IMR-90 (cell line): ENCODE data around the gene TYMS. TPM values are rescaled to one million over a fixed set of nuclear protein-coding genes. Genes with fewer than 3 reads are reported as not detected.

Experiments
- ATAC-seq: fragments of 200-7000 bp; cut with Tn5 transposase; 2 replicates; pipeline ENCODE4 v1.9.1; 2020; ENCODE audit warnings: low read depth, mild to moderate bottlenecking, moderate library complexity
- BruUV-seq: library from RNA; stranded (reverse); fragments of 400-500 nt; replicated peaks from 2 replicates; lab custom pipeline; 2021; lab: Mats Ljungman, UMichigan
- CTCF ChIA-PET: fragments of 300-600 bp; formaldehyde crosslinking; extraction: SDS; loops from one replicate; lab custom pipeline; 2021; ENCODE audit warnings: antibody characterized with exemption; lab: Yijun Ruan, JAX
- POLR2A ChIA-PET: fragments of 300-600 bp; sonication (Branson Sonifier 250); formaldehyde crosslinking; loops from one replicate; lab custom pipeline; 2022; ENCODE audit warnings: antibody characterized with exemption; ENCODE audit not compliant: unreplicated experiment; lab: Charles Lee
- DNase-seq: peaks from one replicate; pipeline ENCODE4 v3.0.0; 2013
- H2AFZ ChIP-seq: replicated peaks from 2 replicates; pipeline ENCODE3; 2013; ENCODE audit warnings: low read length, mild to moderate bottlenecking; ENCODE audit not compliant: poor library complexity
- H2AK5ac ChIP-seq: 2 replicates; pipeline ENCODE4 v1.6.1; 2013; ENCODE audit warnings: low read depth, low read length, inconsistent platforms
- H2AK9ac ChIP-seq: replicated peaks from 2 replicates; pipeline ENCODE3; 2013; ENCODE audit warnings: mild to moderate bottlenecking, low read depth, low read length, moderate library complexity; ENCODE audit not compliant: poor library complexity
- H2BK120ac ChIP-seq: 2 replicates; pipeline ENCODE4 v1.6.1; 2013; ENCODE audit warnings: low read depth, low read length, inconsistent platforms
- H2BK15ac ChIP-seq: 3 replicates; pipeline ENCODE4 v1.6.1; 2013; ENCODE audit warnings: low read depth, low read length, inconsistent platforms
- H2BK20ac ChIP-seq: 2 replicates; pipeline ENCODE4 v1.6.1; 2013; ENCODE audit warnings: low read depth, mild to moderate bottlenecking, inconsistent platforms, low read length, moderate library complexity
- H2BK5ac ChIP-seq: 2 replicates; pipeline ENCODE4 v1.6.1; 2013; ENCODE audit warnings: mild to moderate bottlenecking, low read depth, low read length, inconsistent platforms; ENCODE audit not compliant: poor library complexity, severe bottlenecking
- H3K14ac ChIP-seq: replicated peaks from 2 replicates; pipeline ENCODE4 v1.6.1; 2013; ENCODE audit warnings: low read depth, low read length, inconsistent platforms
- H3K18ac ChIP-seq: 2 replicates; pipeline ENCODE4 v1.6.1; 2013; ENCODE audit warnings: low read depth, low read length, control low read depth
- H3K23ac ChIP-seq: 2 replicates; pipeline ENCODE4 v1.6.1; 2013; ENCODE audit warnings: low read depth, low read length, inconsistent platforms
- H3K27ac ChIP-seq: 2 replicates; pipeline ENCODE4 v1.5.1; 2013; ENCODE audit warnings: mild to moderate bottlenecking, control low read depth, low read length; ENCODE audit not compliant: insufficient read depth
- H3K27me3 ChIP-seq: 2 replicates; pipeline ENCODE4 v1.6.1; 2013; ENCODE audit warnings: low read length; ENCODE audit not compliant: control insufficient read depth, insufficient read depth
- H3K36me3 ChIP-seq: 2 replicates; pipeline ENCODE4 v1.6.1; 2013; ENCODE audit warnings: low read length, mixed read lengths; ENCODE audit not compliant: control insufficient read depth, insufficient read depth
- H3K4ac ChIP-seq: 2 replicates; pipeline ENCODE4 v1.6.1; 2013; ENCODE audit warnings: low read depth, low read length, inconsistent platforms
- H3K4me1 ChIP-seq: 2 replicates; pipeline ENCODE4 v1.6.1; 2013; ENCODE audit warnings: low read length, mixed read lengths; ENCODE audit not compliant: control insufficient read depth, insufficient read depth
- H3K4me2 ChIP-seq: 2 replicates; pipeline ENCODE4 v1.6.1; 2013; ENCODE audit warnings: low read depth, mild to moderate bottlenecking, control low read depth, low read length, moderate library complexity
- H3K4me3 ChIP-seq: 2 replicates; pipeline ENCODE4 v1.5.1; 2013; ENCODE audit warnings: low read depth, mild to moderate bottlenecking, control low read depth, low read length, moderate library complexity; ENCODE audit not compliant: insufficient read depth
- H3K56ac ChIP-seq: 2 replicates; pipeline ENCODE4 v1.6.1; 2013; ENCODE audit warnings: low read length, inconsistent platforms; ENCODE audit not compliant: insufficient read depth; ENCODE audit errors: extremely low read depth
- H3K79me1 ChIP-seq, 2 experiments: 2 replicates each; pipeline ENCODE4 v1.6.1; 2013; ENCODE audit warnings: low read length in 2 of 2, inconsistent platforms in 1 of 2, low read depth in 1 of 2
- H3K9ac ChIP-seq: 2 replicates; pipeline ENCODE4 v1.6.1; 2013; ENCODE audit warnings: low read depth, low read length, control low read depth
- H3K9me1 ChIP-seq: 2 replicates; pipeline ENCODE4 v1.6.1; 2013; ENCODE audit warnings: low read length, inconsistent platforms; ENCODE audit not compliant: insufficient read depth
- H3K9me3 ChIP-seq: 2 replicates; pipeline ENCODE4 v1.6.1; 2013; ENCODE audit warnings: low read length; ENCODE audit not compliant: control insufficient read depth, insufficient read depth
- H4K20me1 ChIP-seq: 2 replicates; pipeline ENCODE4 v1.6.1; 2013; ENCODE audit warnings: low read length, inconsistent platforms; ENCODE audit not compliant: insufficient read depth
- H4K5ac ChIP-seq: 2 replicates; pipeline ENCODE4 v1.6.1; 2013; ENCODE audit warnings: mild to moderate bottlenecking, low read depth, low read length, control low read depth
- H4K8ac ChIP-seq, 2 experiments: 2 replicates each; pipeline ENCODE4 v1.6.1; 2013; ENCODE audit warnings: low read depth in 2 of 2, low read length in 2 of 2, control low read depth in 1 of 2, inconsistent platforms in 1 of 2
- H4K91ac ChIP-seq: 2 replicates; pipeline ENCODE4 v1.6.1; 2013; ENCODE audit warnings: low read depth, low read length, inconsistent platforms; ENCODE audit not compliant: insufficient read depth
- CEBPB ChIP-seq: IDR thresholded peaks from 2 replicates; pipeline ENCODE4 v1.6.1; 2012; ENCODE audit warnings: low read depth, low read length, improper control_type of control experiment
- CHD1 ChIP-seq: IDR thresholded peaks from 2 replicates; pipeline ENCODE4 v1.6.1; 2012; ENCODE audit warnings: low read depth, low read length, improper control_type of control experiment
- FOS ChIP-seq: fragments of 150-350 bp; IDR thresholded peaks from 2 replicates; pipeline ENCODE4 v1.6.1; 2016; ENCODE audit warnings: low read depth, low read length
- MAFK ChIP-seq: IDR thresholded peaks from 2 replicates; pipeline ENCODE4 v1.6.1; 2012; ENCODE audit warnings: low read depth, low read length, improper control_type of control experiment
- MXI1 ChIP-seq: IDR thresholded peaks from 2 replicates; pipeline ENCODE4 v1.6.1; 2012; ENCODE audit warnings: low read depth, mild to moderate bottlenecking, low read length, moderate library complexity, borderline replicate concordance
- NFE2L2 ChIP-seq: fragments of 150-350 bp; IDR thresholded peaks from 2 replicates; pipeline ENCODE4 v1.6.1; 2016; ENCODE audit warnings: low read depth, mild to moderate bottlenecking, low read length
- POLR2A ChIP-seq: IDR thresholded peaks from 2 replicates; pipeline ENCODE4 v1.6.1; 2012; ENCODE audit warnings: mild to moderate bottlenecking, low read depth, low read length
- RCOR1 ChIP-seq: IDR thresholded peaks from 2 replicates; pipeline ENCODE4 v1.6.1; 2012; ENCODE audit warnings: mild to moderate bottlenecking, low read length, improper control_type of control experiment; ENCODE audit not compliant: insufficient replicate concordance
- SMC3 ChIP-seq: fragments of 150-350 bp; IDR thresholded peaks from 2 replicates; pipeline ENCODE4 v1.6.1; 2016; ENCODE audit warnings: low read depth, mild to moderate bottlenecking, antibody characterized with exemption, low read length, moderate library complexity
- WGBS, 2 experiments: methylation state at CpG; one replicate each; pipeline versions ENCODE4 v1.1.5 to v1.1.7; 2013; ENCODE audit warnings: missing lambda C conversion rate in 2 of 2; ENCODE audit not compliant: insufficient read length in 1 of 2; ENCODE audit errors: extremely low coverage in 2 of 2; 5-methylcytosine and 5-hydroxymethylcytosine counted together
- dilution Hi-C: fragments of 300-500 bp; cut with HindIII; formaldehyde crosslinking; loops from one replicate; pipeline ENCODE4 v1.14.3; 2018; ENCODE audit warnings: low sequenced_read_pairs; ENCODE audit not compliant: unreplicated experiment
- in situ Hi-C: fragments of 300-500 bp; cut with MboI; formaldehyde crosslinking; loops from 3 replicates; pipeline ENCODE4 v1.14.3; 2019; ENCODE audit warnings: low sequenced_read_pairs, inconsistent platforms, mixed read lengths
- intact Hi-C: fragments of 100-400 bp; cut with micrococcal nuclease; formaldehyde crosslinking; loops from 2 replicates; pipeline ENCODE4 v1.10.0; 2022
- polyA plus RNA-seq, 3 experiments: library from polyadenylated mRNA; depleted of rRNA; stranded (reverse); fragments of >200 nt; gene quantifications; 2 replicates each; pipeline ENCODE4 v1.2.3, GENCODE V29; 2012; ENCODE audit warnings: low replicate concordance in 1 of 3
- total RNA-seq: library from RNA; depleted of rRNA; stranded (reverse); fragments of >200 nt; gene quantifications from 2 replicates; pipeline ENCODE4 v1.2.3, GENCODE V29; 2012
- TF ChIP-seq, protein P1 (sequence below): conservative IDR thresholded peaks from 2 replicates; pipeline ENCODE4 v1.5.1; 2012; ENCODE audit warnings: mild to moderate bottlenecking, low read depth, low read length, improper control_type of control experiment
- TF ChIP-seq, protein P2 (sequence below): fragments of 150-350 bp; IDR thresholded peaks from 2 replicates; pipeline ENCODE4 v1.6.1; 2017; ENCODE audit warnings: mild to moderate bottlenecking, antibody characterized with exemption, low read length, low read depth
- TF ChIP-seq, protein P3 (sequence below): fragments of 150-350 bp; IDR thresholded peaks from 2 replicates; pipeline ENCODE4 v1.6.1; 2016; ENCODE audit warnings: low read depth, mild to moderate bottlenecking, low read length, moderate library complexity, borderline replicate concordance

Gene TYMS
- total and polyA plus RNA-seq, 2 of the 4 experiments (the other 2 are of a cell fraction), result 28.3 to 92.2 TPM

DNA sequence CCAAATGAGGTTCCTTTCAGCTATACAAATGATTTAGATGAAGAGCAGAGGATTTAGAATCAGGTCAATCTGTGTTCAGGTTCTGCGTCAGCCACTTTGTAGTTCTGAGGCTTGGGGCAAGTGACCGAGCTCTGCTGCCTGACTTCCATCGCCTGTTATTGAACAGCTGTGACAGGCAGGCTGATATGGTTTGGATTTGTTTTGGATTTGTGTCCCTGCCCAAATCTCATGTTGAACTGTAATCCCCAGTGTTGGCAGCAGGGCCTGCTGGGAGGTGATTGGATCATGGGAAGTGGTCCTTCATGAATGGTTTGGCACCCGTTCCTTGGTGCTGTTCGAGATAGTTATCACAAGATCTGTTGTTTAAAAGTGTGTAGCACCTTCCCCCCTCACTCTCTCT lies 18.6 kb downstream of the TYMS start:
- intact Hi-C loops, result no loop called here
- dilution Hi-C loops, result no loop called here

More for the DNA sequence above, 18.6 kb downstream of the TYMS start:
- Histone ChIP-seq H3K18ac (no peak overlapping the region), H4K20me1 (no peaks in the 10 kb centered on the region), H2BK20ac (no peak overlapping the region), H3K4me3 (no peak overlapping the region), H3K27me3 (no peaks in the 10 kb centered on the region), H3K27ac (no peak overlapping the region), H3K4me1 (no peaks in the 10 kb centered on the region), H3K9me1 (no peaks in the 10 kb centered on the region), H4K8ac (no peak overlapping the region), H3K79me1 (no peaks in the 10 kb centered on the region), H2BK120ac (no peak overlapping the region), H4K5ac (no peak overlapping the region), H2BK15ac (no peak overlapping the region), H3K9ac (no peak overlapping the region), H3K56ac (no peak overlapping the region), H3K36me3 (peaks cover 23% of the 10 kb centered on the region), H3K23ac (no peak overlapping the region), H2AK9ac (no peak overlapping the region), H2AFZ (no peak overlapping the region), H3K4ac (no peak overlapping the region), H2BK5ac (no peak overlapping the region), H3K4me2 (no peak overlapping the region), H3K9me3 (no peaks in the 10 kb centered on the region), H2AK5ac (no peak overlapping the region), H3K14ac (no peak overlapping the region), H4K91ac (no peak overlapping the region)
- TF ChIP-seq MXI1 (no peak), NFE2L2 (no peak), MAFK (no peak), RCOR1 (no peak), POLR2A (no peak), CHD1 (no peak), FOS (no peak), CEBPB (no peak), SMC3 (no peak)
- TF ChIP-seq, protein P1, sequence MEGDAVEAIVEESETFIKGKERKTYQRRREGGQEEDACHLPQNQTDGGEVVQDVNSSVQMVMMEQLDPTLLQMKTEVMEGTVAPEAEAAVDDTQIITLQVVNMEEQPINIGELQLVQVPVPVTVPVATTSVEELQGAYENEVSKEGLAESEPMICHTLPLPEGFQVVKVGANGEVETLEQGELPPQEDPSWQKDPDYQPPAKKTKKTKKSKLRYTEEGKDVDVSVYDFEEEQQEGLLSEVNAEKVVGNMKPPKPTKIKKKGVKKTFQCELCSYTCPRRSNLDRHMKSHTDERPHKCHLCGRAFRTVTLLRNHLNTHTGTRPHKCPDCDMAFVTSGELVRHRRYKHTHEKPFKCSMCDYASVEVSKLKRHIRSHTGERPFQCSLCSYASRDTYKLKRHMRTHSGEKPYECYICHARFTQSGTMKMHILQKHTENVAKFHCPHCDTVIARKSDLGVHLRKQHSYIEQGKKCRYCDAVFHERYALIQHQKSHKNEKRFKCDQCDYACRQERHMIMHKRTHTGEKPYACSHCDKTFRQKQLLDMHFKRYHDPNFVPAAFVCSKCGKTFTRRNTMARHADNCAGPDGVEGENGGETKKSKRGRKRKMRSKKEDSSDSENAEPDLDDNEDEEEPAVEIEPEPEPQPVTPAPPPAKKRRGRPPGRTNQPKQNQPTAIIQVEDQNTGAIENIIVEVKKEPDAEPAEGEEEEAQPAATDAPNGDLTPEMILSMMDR, result no peak
- TF ChIP-seq, protein P2, sequence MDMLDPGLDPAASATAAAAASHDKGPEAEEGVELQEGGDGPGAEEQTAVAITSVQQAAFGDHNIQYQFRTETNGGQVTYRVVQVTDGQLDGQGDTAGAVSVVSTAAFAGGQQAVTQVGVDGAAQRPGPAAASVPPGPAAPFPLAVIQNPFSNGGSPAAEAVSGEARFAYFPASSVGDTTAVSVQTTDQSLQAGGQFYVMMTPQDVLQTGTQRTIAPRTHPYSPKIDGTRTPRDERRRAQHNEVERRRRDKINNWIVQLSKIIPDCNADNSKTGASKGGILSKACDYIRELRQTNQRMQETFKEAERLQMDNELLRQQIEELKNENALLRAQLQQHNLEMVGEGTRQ, result no peak
- TF ChIP-seq, protein P3, sequence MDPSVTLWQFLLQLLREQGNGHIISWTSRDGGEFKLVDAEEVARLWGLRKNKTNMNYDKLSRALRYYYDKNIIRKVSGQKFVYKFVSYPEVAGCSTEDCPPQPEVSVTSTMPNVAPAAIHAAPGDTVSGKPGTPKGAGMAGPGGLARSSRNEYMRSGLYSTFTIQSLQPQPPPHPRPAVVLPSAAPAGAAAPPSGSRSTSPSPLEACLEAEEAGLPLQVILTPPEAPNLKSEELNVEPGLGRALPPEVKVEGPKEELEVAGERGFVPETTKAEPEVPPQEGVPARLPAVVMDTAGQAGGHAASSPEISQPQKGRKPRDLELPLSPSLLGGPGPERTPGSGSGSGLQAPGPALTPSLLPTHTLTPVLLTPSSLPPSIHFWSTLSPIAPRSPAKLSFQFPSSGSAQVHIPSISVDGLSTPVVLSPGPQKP, result no peak
- no peak for ATAC-seq
- CTCF ChIA-PET, result no interaction called here
- in situ Hi-C loops, result no loop called here
- POLR2A ChIA-PET, result no interaction called here
- DNase-seq, result no peak
- no CpG with 5 or more reads among the region's 5 CpGs for WGBS, 2 experiments
- no TSS peak for BruUV-seq
